HEK293 (cell line): ENCODE results near the gene SPATA21.

Experiments used
- GLIS1 ChIP-seq: fragments of 450-650 bp; formaldehyde crosslinking; IDR thresholded peaks from 2 replicates; pipeline ENCODE4 v1.5.1; 2016; ENCODE audit warnings: missing biosample characterization, missing genetic modification characterization
- SCRT1 ChIP-seq: fragments of 450-650 bp; formaldehyde crosslinking; IDR thresholded peaks from 2 replicates; pipeline ENCODE4 v1.5.1; 2016; ENCODE audit warnings: missing biosample characterization, missing genetic modification characterization, borderline replicate concordance
- ZNF324 ChIP-seq: fragments of 450-650 bp; formaldehyde crosslinking; IDR thresholded peaks from 2 replicates; pipeline ENCODE4 v1.5.1; 2016; ENCODE audit warnings: missing biosample characterization, missing genetic modification characterization
- ZNF350 ChIP-seq: fragments of 450-650 bp; formaldehyde crosslinking; IDR thresholded peaks from 2 replicates; pipeline ENCODE4 v1.5.0; 2017; ENCODE audit warnings: missing biosample characterization, mild to moderate bottlenecking, missing genetic modification characterization
- ZNF791 ChIP-seq: fragments of 450-650 bp; formaldehyde crosslinking; IDR thresholded peaks from 2 replicates; pipeline ENCODE4 v1.5.1; 2016; ENCODE audit warnings: missing biosample characterization, missing genetic modification characterization
- TF ChIP-seq, protein P1 (sequence below): fragments of 450-650 bp; formaldehyde crosslinking; IDR thresholded peaks from 2 replicates; pipeline ENCODE4 v1.5.1; 2016; ENCODE audit warnings: missing biosample characterization, missing genetic modification characterization
- TF ChIP-seq, protein P2 (sequence below): fragments of 450-650 bp; formaldehyde crosslinking; IDR thresholded peaks from 2 replicates; pipeline ENCODE4 v1.5.1; 2016; ENCODE audit warnings: missing biosample characterization, missing genetic modification characterization

DNA sequence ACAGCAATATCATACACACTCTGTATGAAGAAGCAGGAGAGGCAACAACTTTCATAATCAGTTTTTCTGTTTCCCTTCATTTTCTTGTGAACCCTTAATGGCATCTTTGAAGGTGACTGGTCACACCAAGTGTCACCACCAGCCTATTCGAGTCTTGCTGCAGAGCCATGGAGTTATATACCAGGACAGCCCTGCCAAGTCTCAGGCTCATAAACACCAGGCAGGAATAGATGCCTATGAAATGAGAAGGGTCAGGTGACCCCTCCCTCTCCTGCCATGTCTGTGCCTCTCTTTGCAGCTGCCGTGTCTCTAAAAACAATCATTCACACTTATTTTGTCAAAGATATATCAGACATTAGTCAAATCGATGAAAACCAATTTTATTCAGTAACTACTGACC is 31.3 kb upstream of the SPATA21 start:
- TF ChIP-seq ZNF350 (tag by site-specific recombination) (no peak), ZNF791 (tag by site-specific recombination) (no peak), SCRT1 (tag by site-specific recombination) (no peak), GLIS1 (tag by site-specific recombination) (no peak), ZNF324 (tag by site-specific recombination) (no peak)
- TF ChIP-seq, protein P1, sequence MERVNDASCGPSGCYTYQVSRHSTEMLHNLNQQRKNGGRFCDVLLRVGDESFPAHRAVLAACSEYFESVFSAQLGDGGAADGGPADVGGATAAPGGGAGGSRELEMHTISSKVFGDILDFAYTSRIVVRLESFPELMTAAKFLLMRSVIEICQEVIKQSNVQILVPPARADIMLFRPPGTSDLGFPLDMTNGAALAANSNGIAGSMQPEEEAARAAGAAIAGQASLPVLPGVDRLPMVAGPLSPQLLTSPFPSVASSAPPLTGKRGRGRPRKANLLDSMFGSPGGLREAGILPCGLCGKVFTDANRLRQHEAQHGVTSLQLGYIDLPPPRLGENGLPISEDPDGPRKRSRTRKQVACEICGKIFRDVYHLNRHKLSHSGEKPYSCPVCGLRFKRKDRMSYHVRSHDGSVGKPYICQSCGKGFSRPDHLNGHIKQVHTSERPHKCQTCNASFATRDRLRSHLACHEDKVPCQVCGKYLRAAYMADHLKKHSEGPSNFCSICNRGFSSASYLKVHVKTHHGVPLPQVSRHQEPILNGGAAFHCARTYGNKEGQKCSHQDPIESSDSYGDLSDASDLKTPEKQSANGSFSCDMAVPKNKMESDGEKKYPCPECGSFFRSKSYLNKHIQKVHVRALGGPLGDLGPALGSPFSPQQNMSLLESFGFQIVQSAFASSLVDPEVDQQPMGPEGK (tag by site-specific recombination): no peak
- TF ChIP-seq, protein P2, sequence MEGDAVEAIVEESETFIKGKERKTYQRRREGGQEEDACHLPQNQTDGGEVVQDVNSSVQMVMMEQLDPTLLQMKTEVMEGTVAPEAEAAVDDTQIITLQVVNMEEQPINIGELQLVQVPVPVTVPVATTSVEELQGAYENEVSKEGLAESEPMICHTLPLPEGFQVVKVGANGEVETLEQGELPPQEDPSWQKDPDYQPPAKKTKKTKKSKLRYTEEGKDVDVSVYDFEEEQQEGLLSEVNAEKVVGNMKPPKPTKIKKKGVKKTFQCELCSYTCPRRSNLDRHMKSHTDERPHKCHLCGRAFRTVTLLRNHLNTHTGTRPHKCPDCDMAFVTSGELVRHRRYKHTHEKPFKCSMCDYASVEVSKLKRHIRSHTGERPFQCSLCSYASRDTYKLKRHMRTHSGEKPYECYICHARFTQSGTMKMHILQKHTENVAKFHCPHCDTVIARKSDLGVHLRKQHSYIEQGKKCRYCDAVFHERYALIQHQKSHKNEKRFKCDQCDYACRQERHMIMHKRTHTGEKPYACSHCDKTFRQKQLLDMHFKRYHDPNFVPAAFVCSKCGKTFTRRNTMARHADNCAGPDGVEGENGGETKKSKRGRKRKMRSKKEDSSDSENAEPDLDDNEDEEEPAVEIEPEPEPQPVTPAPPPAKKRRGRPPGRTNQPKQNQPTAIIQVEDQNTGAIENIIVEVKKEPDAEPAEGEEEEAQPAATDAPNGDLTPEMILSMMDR: no peak
